Upper lobe of right lung (tissue), 1 donor: Measurements from ENCODE around the gene EFR3B. TPM values are rescaled to one million over a fixed set of nuclear protein-coding genes. Genes with fewer than 3 reads are reported as not detected.

Source experiments
- ATAC-seq: fragments of 200-7000 bp; cut with Tn5 transposase; one replicate; pipeline ENCODE4 v1.9.1; 2020; ENCODE audit warnings: mild to moderate bottlenecking, moderate library complexity
- DNase-seq: peaks from one replicate; pipeline ENCODE4 v3.0.0-alpha.2; 2020
- H3K27ac ChIP-seq: fragments of 200-600 bp; one replicate; pipeline ENCODE4 v1.8.0; 2022
- H3K27me3 ChIP-seq: fragments of 200-600 bp; one replicate; pipeline ENCODE4 v1.8.0; 2022; ENCODE audit warnings: mild to moderate bottlenecking
- H3K36me3 ChIP-seq: fragments of 200-600 bp; one replicate; pipeline ENCODE4 v1.8.0; 2022
- H3K4me1 ChIP-seq: fragments of 200-600 bp; one replicate; pipeline ENCODE4 v1.8.0; 2022
- H3K4me3 ChIP-seq: fragments of 200-600 bp; one replicate; pipeline ENCODE4 v1.8.0; 2022; ENCODE audit warnings: mild to moderate bottlenecking
- H3K9me3 ChIP-seq: fragments of 200-600 bp; one replicate; pipeline ENCODE4 v1.8.0; 2022
- intact Hi-C: fragments of 100-400 bp; cut with DNase I; formaldehyde crosslinking; loops from one replicate; pipeline ENCODE4 v1.11.0; 2022
- total RNA-seq: library from RNA; stranded (reverse); fragmentation: NEBNext Ultra II Directional; extraction: Animal tissue kit (Norgen Biotek cat#: 25700); gene quantifications from one replicate; pipeline ENCODE4 v1.2.1, GENCODE V29; 2021
- TF ChIP-seq, protein P1 (sequence below): fragments of 200-600 bp; IDR thresholded peaks from one replicate; pipeline ENCODE4 v1.8.0; 2022; ENCODE audit warnings: antibody characterized with exemption
- donor health status: DM: no; HTN: yes; CAD: no; lungs with severe emphysema.

The EFR3B gene
- total RNA-seq, 1 donor from 2014 or later = 10.7 TPM

DNA sequence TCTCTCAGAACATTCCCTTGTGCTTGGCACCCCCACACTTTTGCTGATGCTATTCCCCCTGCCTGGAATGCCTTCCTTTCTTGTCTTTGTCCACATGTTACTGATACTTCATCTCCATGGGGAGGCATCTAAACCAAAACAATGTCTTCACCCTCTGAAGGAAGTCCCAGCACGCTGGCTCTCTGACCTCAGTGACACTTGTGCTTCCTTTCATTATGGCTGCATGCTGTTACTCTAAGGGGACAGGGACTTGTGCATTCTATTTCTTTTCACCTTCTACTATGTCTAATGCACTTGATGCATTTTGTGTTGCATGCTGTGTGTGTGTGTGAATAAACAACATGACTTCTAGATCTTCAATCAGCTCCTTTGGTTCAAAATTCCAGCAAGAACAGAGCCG, 24.6 kb downstream of the EFR3B start:
- intact Hi-C loops = no loop called here
- H3K27ac ChIP-seq = no peak overlapping the region
- no peaks in the 10 kb centered on the region for H3K27me3 ChIP-seq
- H3K4me1 ChIP-seq = no peaks in the 10 kb centered on the region
- H3K36me3 ChIP-seq = no peaks in the 10 kb centered on the region
- H3K9me3 ChIP-seq = no peaks in the 10 kb centered on the region
- no peak overlapping the region for H3K4me3 ChIP-seq
- TF ChIP-seq, protein P1, sequence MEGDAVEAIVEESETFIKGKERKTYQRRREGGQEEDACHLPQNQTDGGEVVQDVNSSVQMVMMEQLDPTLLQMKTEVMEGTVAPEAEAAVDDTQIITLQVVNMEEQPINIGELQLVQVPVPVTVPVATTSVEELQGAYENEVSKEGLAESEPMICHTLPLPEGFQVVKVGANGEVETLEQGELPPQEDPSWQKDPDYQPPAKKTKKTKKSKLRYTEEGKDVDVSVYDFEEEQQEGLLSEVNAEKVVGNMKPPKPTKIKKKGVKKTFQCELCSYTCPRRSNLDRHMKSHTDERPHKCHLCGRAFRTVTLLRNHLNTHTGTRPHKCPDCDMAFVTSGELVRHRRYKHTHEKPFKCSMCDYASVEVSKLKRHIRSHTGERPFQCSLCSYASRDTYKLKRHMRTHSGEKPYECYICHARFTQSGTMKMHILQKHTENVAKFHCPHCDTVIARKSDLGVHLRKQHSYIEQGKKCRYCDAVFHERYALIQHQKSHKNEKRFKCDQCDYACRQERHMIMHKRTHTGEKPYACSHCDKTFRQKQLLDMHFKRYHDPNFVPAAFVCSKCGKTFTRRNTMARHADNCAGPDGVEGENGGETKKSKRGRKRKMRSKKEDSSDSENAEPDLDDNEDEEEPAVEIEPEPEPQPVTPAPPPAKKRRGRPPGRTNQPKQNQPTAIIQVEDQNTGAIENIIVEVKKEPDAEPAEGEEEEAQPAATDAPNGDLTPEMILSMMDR = no peak
- ATAC-seq (no peak), DNase-seq (no peak)

DNA sequence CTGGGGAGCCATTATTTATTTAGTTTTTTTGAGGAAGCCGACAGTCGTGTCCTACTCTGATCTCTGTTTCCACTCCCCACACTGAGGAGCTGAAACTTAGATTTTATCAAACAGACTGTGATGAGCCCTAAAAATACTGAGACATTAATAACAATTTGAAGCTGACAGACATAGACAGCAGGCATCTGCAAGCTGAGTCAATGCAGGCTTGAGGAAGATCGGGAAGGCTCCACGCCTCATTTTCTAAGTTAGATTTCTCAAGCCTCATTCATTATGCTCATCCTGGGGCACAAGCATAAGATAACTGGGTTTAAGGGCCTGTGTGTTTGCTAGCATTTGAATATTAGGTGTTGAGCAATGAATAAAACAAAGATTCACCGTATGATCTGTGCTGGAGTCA, 26.3 kb downstream of the EFR3B start:
- no peak for ATAC-seq
- TF ChIP-seq, protein P1 = no peak
- intact Hi-C loops = no loop called here
- DNase-seq = no peak
- Histone ChIP-seq H3K27ac (no peak overlapping the region), H3K9me3 (no peaks in the 10 kb centered on the region), H3K36me3 (no peaks in the 10 kb centered on the region), H3K4me3 (no peak overlapping the region), H3K27me3 (no peaks in the 10 kb centered on the region), H3K4me1 (no peaks in the 10 kb centered on the region)

DNA sequence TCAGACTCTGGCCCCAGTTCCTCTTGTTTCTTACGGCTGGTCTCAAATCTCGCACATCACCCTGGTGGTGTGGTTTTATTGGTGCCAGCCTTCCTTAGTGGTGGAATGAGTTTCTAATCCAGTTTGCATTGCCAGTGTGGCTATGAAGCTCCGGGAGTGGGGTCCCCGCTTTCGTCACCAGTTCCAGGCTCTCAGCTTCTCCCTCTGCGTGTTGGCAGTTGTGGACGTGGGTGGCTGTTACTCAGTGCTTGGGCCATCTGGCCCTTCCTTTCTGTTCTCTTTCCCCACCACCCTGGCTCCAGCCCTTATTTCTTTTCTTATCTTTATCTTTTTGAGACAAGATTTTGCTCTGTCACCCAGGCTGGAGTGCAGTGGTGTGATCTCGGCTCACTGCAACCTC, 30.1 kb downstream of the EFR3B start:
- TF ChIP-seq, protein P1 = no peak
- H3K4me1 ChIP-seq = no peaks in the 10 kb centered on the region
- intact Hi-C loops = no loop called here

GRCh38 chr2:25072606-25073005, 30.7 kb downstream of the EFR3B start:
- TF ChIP-seq, protein P1 = no peak
- Histone ChIP-seq H3K9me3 (no peaks in the 10 kb centered on the region), H3K27me3 (no peaks in the 10 kb centered on the region), H3K4me1 (no peaks in the 10 kb centered on the region), H3K4me3 (no peak overlapping the region), H3K27ac (no peak overlapping the region), H3K36me3 (no peaks in the 10 kb centered on the region)
- DNase-seq (no peak), ATAC-seq (peak; percentile 90)
- intact Hi-C loops = no loop called here

More for the DNA sequence above, 30.1 kb downstream of the EFR3B start:
- H3K4me3 ChIP-seq = no peak overlapping the region
- H3K27me3 ChIP-seq = no peaks in the 10 kb centered on the region
- H3K36me3 ChIP-seq = no peaks in the 10 kb centered on the region
- DNase-seq (no peak), ATAC-seq (no peak)
- H3K27ac ChIP-seq = no peak overlapping the region
- H3K9me3 ChIP-seq = no peaks in the 10 kb centered on the region

- intact Hi-C loops = no loop called here
- Histone ChIP-seq H3K36me3 (no peaks in the 10 kb centered on the region), H3K9me3 (no peaks in the 10 kb centered on the region), H3K4me3 (no peak overlapping the region), H3K27me3 (no peaks in the 10 kb centered on the region), H3K4me1 (no peaks in the 10 kb centered on the region), H3K27ac (no peak overlapping the region)
- DNase-seq = no peak
- TF ChIP-seq, protein P1 = no peak
- peak; percentile 87 for ATAC-seq
Observed at GRCh38 chr2:25073025-25073424, 31.1 kb downstream of the EFR3B start.

GRCh38 chr2:25073914-25074313, 32.0 kb downstream of the EFR3B start:
- Histone ChIP-seq H3K4me3 (no peak overlapping the region), H3K4me1 (no peaks in the 10 kb centered on the region), H3K27me3 (no peaks in the 10 kb centered on the region), H3K27ac (no peak overlapping the region), H3K9me3 (no peaks in the 10 kb centered on the region), H3K36me3 (no peaks in the 10 kb centered on the region)
- DNase-seq (no peak), ATAC-seq (no peak)
- TF ChIP-seq, protein P1 = no peak
- intact Hi-C loops = no loop called here
